HG02885 (cell line): Measurements from ENCODE around the gene TNFRSF21.
"Not testable (repeated sequence)": the region's sequence is repeated elsewhere in the genome, so short reads cannot be mapped to it uniquely, and the experiment has no call there.

Experiments
- ATAC-seq: cut with Tn5 transposase; IDR thresholded peaks from one replicate; pipeline ENCODE4 v1.9.1; 2021; ENCODE audit warnings: mild to moderate bottlenecking; ENCODE audit not compliant: unreplicated experiment, poor library complexity

Gene TNFRSF21

GRCh38 chr6:47323887-47324286 lies 14.2 kb upstream of the TNFRSF21 start:
- no peak for ATAC-seq

- no peak for ATAC-seq
Measured at GRCh38 chr6:47323321-47323720, 13.6 kb upstream of the TNFRSF21 start.

GRCh38 chr6:47321577-47321976 lies 11.9 kb upstream of the TNFRSF21 start:
- no peak for ATAC-seq

- ATAC-seq, result no peak
Measured at GRCh38 chr6:47319867-47320266, 10.2 kb upstream of the TNFRSF21 start.

- ATAC-seq, result no peak
Measured at GRCh38 chr6:47319382-47319781, 9.7 kb upstream of the TNFRSF21 start.

- no peak for ATAC-seq
Measured at GRCh38 chr6:47318236-47318989, 8.7 kb upstream of the TNFRSF21 start.

GRCh38 chr6:47315181-47315580 lies 5.5 kb upstream of the TNFRSF21 start:
- not testable (repeated sequence) for ATAC-seq

- no peak for ATAC-seq
Measured at GRCh38 chr6:47310131-47310480, 401 bp upstream of the TNFRSF21 start.

- peak; percentile 7 for ATAC-seq
Measured at GRCh38 chr6:47308552-47309290, 984 bp downstream of the TNFRSF21 start.

GRCh38 chr6:47308198-47308517 lies 1.5 kb downstream of the TNFRSF21 start:
- ATAC-seq, result no peak

GRCh38 chr6:47307362-47308197 lies 2.1 kb downstream of the TNFRSF21 start:
- no peak for ATAC-seq

GRCh38 chr6:47306887-47307286 lies 2.8 kb downstream of the TNFRSF21 start:
- ATAC-seq, result no peak

GRCh38 chr6:47303861-47304260 lies 5.8 kb downstream of the TNFRSF21 start:
- no peak for ATAC-seq

GRCh38 chr6:47303342-47303741 lies 6.4 kb downstream of the TNFRSF21 start:
- ATAC-seq, result peak; percentile 74

- ATAC-seq, result peak; percentile 72
Measured at GRCh38 chr6:47302043-47302442, 7.7 kb downstream of the TNFRSF21 start.

- ATAC-seq, result no peak
Measured at GRCh38 chr6:47301441-47301840, 8.3 kb downstream of the TNFRSF21 start.

- ATAC-seq, result no peak
Measured at GRCh38 chr6:47300417-47300816, 9.3 kb downstream of the TNFRSF21 start.

GRCh38 chr6:47299965-47300364 lies 9.7 kb downstream of the TNFRSF21 start:
- ATAC-seq, result no peak

- no peak for ATAC-seq
Measured at GRCh38 chr6:47298475-47298874, 11.2 kb downstream of the TNFRSF21 start.

GRCh38 chr6:47294990-47295389 lies 14.7 kb downstream of the TNFRSF21 start:
- no peak for ATAC-seq

GRCh38 chr6:47292944-47293343 lies 16.8 kb downstream of the TNFRSF21 start:
- no peak for ATAC-seq
